NT2/D1 (cell line): Measurements from ENCODE around the gene USP31.

Experiments used
- SUZ12 ChIP-seq: IDR thresholded peaks from 2 replicates; pipeline ENCODE4 v1.6.1; 2011; ENCODE audit not compliant: insufficient read length, insufficient read depth; ENCODE audit errors: extremely low read depth
- YY1 ChIP-seq: IDR thresholded peaks from 2 replicates; pipeline ENCODE4 v1.6.1; 2011; ENCODE audit not compliant: insufficient read length, insufficient read depth
- ZNF274 ChIP-seq: IDR thresholded peaks from 2 replicates; pipeline ENCODE4 v1.6.1; 2011; ENCODE audit warnings: mild to moderate bottlenecking, low read depth, low read length

DNA sequence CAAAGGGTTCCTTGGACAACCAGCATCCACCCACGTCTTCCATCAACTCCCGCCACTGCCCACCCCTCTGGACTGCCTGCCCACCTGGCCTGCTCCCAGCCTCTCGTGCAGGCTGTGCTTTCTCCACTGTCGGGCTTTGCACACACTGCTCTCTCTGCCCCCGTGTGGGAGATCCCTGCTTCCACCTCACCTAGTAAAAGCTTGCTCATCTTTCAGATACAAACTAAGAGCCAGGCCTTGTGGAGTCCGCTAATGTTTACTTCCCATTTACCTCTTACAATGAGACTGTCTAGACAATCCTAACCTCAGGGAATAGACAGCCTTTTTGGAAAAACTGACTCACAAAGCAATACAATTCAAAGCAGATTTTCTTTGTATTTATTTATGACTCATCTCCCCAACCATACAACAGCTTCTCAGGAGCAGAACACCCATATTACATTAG, 67.6 kb downstream of the USP31 start:
- TF ChIP-seq SUZ12 = no peak
- no peak for TF ChIP-seq ZNF274
- TF ChIP-seq YY1 = no peak
